GM18951 (cell line): ENCODE data around the gene CCR5.
"Not testable (repeated sequence)": the region's sequence is repeated elsewhere in the genome, so short reads cannot be mapped to it uniquely, and the experiment has no call there.

Source experiments
- POLR2A ChIP-seq: IDR thresholded peaks from 4 replicates; pipeline ENCODE4 v1.6.1; 2011; ENCODE audit warnings: mild to moderate bottlenecking; ENCODE audit not compliant: insufficient read length, insufficient read depth; ENCODE audit errors: extremely low read depth
- in situ Hi-C: fragments of 300-500 bp; cut with MboI; formaldehyde crosslinking; loops from one replicate; pipeline ENCODE4 v1.12.0; 2022; ENCODE audit warnings: low sequenced_read_pairs, mixed read lengths, inconsistent platforms; ENCODE audit not compliant: unreplicated experiment

Gene CCR5

DNA sequence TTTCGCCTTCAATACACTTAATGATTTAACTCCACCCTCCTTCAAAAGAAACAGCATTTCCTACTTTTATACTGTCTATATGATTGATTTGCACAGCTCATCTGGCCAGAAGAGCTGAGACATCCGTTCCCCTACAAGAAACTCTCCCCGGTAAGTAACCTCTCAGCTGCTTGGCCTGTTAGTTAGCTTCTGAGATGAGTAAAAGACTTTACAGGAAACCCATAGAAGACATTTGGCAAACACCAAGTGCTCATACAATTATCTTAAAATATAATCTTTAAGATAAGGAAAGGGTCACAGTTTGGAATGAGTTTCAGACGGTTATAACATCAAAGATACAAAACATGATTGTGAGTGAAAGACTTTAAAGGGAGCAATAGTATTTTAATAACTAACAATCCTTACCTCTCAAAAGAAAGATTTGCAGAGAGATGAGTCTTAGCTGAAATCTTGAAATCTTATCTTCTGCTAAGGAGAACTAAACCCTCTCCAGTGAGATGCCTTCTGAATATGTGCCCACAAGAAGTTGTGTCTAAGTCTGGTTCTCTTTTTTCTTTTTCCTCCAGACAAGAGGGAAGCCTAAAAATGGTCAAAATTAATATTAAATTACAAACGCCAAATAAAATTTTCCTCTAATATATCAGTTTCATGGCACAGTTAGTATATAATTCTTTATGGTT, at the start of gene CCR5:
CCR5 (plus strand) TSS at position 108 of the 680 bp plus-strand sequence. CDS start 1,957 bp downstream, outside the sequence.
- TF ChIP-seq POLR2A: no peak
- in situ Hi-C loops: loop anchor here (10.0 kb wide), 3 partner anchors 156 to 426 kb away; partner anchors contain the start of gene CXCR6

DNA sequence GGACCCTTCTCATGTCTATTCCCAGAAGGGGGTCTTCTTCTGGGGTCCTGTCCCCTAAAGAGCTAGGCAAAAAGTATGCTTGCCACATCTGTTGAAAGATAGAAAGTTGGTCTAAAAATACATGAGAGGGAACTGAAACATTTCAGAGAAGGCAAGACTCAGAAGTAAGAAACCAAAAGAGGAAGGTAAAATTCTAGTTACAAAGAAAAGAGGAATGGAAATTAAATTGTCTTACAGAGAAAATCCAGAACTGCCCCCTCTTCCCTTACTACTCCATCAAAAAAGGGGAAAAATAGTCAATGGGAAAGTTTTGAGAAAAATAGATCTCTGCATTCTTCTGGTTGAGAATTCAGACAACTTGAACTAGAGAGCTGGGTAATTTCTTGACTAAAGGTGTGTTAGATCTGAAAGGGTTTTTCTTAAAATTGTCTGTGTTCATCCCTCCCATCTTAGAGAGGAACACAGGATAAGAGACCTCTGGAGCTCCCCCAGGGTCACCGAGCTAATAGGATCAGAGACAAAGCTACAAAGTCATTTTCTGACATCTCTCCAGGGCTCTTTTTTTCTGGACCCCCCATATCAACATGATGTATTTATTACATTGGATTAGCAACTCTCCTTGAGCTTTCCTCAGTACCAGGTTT, 49.2 kb upstream of the CCR5 start:
- no peak for TF ChIP-seq POLR2A
- in situ Hi-C loops: no loop called here

DNA sequence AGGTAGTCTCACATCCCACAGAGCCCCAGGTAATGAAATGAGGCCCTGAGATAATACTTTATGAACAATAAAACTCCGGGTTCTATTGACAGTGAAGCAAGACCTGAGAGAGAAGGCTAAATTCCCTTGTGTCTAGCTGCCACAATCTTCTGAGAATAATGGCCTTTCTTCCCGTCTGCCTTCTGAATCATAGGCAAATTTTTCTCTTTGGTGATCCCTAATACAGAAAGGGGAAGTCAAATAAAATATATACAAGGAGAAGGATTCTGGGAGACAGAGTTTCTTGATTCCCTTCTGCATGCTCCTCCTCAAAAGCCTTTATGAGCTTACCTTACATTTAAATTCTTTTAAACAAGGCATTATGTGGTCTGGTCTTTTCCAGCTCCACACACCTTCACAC, 46.7 kb upstream of the CCR5 start:
- in situ Hi-C loops: no loop called here
- TF ChIP-seq POLR2A: no peak

DNA sequence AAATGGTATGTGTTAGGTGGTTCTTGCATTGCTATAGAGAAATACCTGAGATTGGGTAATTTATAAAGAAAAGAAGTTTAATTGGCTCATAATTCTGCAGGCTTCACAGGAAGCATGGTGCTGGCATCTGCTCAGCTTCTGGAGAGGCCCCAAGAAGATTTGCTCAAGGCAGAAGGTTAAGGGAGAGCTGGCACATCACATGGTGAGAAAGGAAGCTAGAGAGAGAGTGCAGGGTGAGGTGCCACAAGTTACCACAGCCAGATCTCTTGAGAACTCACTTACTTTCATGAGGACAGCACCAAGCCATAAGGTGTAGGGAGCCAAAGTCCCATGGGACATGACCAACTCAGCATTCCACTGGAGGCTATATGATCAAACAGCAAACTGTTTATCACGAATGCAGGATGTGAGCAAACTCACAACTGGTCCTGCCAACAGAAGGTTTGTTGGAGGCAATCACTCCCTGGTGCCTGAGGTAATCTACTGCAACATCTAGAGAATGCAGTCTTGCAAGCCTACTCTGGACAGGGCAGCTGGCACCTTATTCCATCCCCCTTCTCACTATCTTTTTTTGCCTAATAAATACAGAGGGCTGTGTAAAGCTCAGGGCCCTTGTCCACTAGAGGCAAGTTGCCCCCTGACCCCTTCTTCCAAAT, 45.0 kb upstream of the CCR5 start:
- in situ Hi-C loops: no loop called here
- TF ChIP-seq POLR2A: no peak

DNA sequence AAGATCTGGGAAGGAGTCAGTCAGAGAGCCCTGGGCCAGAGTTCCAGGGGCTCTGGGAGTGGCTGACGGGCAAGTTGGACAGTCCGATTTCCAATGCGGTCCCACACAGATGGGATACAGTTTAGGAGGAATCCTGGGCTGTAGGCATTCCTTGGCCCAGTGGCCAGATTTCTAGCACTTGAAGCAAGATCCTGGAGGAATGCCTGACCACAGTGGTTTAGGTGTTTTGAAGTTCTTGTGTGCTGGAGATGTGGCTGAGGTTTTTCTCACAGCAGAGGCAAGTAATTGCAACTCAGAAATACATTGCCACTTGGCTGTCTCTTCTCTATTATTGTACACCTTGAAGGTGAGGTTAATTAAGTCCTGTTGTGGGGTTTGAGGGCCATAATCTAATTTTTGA, 40.1 kb upstream of the CCR5 start:
- in situ Hi-C loops: not testable (repeated sequence)

DNA sequence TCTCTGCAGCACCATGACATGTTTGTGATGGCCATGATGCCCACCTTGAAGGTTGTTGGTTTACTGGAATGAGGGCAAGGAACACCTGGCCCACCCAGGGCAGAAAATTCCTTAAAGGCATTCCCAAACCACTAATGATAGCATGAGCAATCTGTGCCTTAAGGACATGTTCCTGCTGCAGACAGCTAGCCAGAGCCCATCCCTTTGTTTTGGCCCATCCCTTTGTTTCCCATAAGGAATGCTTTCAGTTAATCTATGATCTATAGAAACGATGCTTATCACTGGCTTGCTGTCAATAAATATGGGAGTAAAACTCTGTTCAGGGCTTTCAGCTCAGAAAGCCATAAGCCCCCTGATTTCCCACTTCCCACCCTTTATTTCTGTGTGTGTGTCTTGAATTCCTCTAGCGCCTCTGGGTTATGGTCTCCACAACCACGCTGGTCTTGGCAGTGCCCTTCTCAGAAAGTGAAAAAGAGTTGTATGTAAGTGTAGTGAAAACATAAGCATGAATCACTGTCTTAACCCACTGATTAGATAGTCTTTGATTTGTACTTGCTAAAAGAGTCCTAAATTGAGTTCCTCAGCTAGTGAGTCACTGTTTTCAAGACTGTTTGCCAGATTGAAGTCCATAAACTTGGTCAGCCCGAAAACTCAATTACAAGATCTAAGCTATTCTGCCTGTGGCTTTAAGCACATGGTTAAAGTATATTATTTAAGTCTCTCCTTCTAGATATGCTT, 35.8 kb upstream of the CCR5 start:
- TF ChIP-seq POLR2A: no peak
- in situ Hi-C loops: no loop called here

DNA sequence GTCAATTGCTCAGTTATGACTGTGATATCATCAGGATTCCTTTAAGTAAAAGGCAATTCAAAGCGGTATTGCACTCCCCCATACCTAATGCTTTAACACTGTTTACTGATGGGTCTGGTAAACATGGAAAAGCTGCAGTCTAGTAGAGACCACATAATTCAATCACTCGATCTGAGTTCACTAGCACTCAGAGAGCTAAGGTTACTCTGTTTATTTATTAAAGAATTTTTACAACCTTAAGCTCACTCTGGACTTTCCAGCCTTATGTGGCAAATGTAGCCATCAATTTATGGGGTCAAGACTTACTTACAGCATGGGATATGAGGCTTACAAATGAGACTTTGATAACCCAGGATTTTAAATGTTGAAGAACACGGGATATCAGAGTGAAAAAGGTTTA, 35.2 kb upstream of the CCR5 start:
- in situ Hi-C loops: no loop called here
- TF ChIP-seq POLR2A: no peak

DNA sequence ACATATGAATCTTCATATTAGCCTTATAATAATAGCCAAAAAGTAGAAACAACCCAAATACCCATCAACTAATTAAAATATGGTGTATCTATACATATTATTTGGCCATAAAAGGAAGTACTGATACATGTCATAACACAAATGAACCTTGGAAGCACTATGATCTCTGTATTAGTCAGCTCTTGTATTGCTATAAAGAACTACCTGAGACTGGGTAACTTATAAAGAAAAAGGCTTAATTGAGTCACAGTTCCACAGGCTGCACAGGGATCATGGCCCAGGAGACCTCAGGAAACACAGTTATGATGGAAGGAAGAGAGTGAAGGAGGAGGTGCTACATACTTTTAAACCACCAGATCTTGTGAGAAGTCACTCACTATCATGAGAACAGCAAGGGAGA, 32.8 kb upstream of the CCR5 start:
- TF ChIP-seq POLR2A: no peak
- in situ Hi-C loops: no loop called here

DNA sequence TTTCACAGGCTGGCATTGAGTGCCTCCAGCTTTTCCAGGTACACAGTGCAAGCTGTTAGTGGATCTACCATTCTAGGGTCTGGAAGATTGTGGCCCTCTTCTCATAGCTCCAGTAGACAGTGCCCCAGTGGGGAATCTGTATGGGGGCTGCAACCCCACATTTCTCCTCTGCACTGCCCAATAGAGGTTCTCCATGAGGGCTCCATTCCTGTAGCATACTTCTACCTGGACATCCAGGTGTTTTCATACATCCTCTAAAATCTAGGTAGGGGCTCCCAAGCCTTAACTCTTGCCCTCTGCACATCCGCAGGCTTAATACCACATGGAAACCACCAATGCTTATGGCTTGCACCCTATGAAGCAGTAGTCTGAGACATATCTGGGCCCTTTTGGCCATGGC, 31.9 kb upstream of the CCR5 start:
- no peak for TF ChIP-seq POLR2A
- in situ Hi-C loops: no loop called here

DNA sequence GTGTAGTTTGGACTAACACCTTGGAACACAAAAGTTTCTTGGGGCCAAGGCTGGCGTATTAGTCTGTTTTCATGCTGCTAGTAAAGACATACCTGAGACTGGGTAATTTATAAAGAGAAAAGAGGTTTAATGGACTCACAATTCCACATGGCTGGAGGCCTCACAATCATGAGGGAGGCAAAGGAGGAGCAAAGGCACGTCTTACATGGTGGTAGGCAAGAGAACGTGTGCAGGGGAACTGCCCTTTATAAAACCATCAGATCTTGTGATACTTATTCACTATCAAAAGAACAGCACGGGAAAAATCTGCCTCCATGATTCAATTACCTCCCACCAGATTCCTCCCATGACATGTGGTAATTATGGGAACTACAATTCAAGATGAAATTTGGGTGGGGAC, 26.3 kb upstream of the CCR5 start:
- TF ChIP-seq POLR2A: no peak
- in situ Hi-C loops: no loop called here

DNA sequence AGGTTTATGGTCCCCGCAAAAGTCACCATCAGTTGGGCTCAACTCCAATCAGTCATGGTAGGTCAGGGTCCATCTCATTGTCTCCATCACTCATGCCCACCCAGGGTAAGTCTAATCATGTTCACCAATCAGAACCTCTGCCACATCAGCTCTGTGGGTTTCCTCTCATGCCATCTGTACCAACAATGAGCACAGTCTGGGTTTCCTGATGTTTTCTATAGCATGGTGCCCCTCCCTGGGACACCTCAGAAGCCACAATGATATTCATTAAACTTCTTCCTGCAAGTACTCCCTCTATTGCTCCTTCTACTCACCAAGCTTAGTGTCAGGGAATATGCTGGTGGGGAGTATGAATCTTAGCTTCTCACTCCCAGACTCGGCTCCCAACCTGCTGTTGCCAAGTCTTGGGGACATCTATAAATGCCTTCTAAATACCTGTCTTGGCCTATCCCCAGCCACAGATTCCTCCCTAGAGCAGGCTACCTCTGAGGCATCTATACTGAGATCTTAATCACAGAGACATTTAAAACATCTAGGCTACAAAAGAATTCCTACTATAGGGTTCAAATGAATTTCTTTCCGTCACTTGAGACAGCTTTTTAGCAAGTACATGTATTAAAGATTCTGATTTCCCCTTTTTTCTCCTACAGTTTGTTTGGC, 21.8 kb upstream of the CCR5 start:
- in situ Hi-C loops: no loop called here
- no peak for TF ChIP-seq POLR2A

DNA sequence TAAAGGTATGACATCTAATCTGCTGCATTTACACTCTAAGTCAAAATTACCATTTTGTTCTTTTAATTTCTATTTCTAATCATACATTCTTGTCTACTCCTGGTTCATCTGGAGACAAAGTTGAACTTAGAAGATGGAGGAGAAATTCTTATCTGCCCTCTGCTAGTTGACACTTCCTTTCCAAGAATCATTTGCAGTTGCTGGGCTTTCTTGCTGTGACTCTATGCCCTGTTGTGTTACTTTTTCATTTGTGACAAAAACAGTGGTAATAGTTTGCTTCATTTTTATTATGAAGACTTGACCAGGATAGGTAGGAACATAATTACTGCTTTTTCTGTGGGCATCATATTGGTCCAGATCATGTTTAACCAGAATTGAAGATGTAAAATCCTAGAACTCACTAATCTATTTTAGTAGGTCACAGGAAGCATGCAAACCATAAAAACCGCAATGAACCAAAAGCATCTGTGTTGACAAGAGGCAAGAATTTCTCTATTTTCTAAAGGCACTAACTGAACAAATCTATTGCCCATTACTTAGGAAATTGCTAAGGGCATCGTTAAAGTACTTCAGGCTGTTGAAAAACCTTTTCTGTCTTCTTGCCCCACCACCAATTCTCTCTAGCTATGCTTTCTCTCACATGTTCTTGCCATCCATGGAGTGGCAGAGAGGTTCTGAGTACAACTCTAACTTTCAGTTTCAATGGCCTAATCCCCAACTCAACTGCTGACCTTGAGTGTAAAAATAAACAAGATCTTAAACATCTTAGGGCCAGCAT, 21.1 kb upstream of the CCR5 start:
- in situ Hi-C loops: loop anchor here (5.0 kb wide), 1 partner anchor 262 kb away; no protein-coding TSS in a partner anchor
- TF ChIP-seq POLR2A: no peak
